ENCODE measurements around the gene ELMO1. TPM values are rescaled to one million over a fixed set of nuclear protein-coding genes. Genes with fewer than 3 reads are reported as not detected.

Gene ELMO1
- total and polyA plus RNA-seq, 2 of the 13 experiments (the other 11 are each of a cell fraction or from before 2014, with no cell fraction given): 0.11 to 0.17 TPM

GRCh38 chr7:37048674-37049073 lies 400.0 kb downstream of the ELMO1 start:
- Histone ChIP-seq H2AFZ (ENCODE audit: low read length) (no peak overlapping the region), H3K4me1 (ENCODE audit: insufficient read depth, low read length) (peaks cover 47% of the 10 kb centered on the region)
- POLR2A ChIA-PET: no interaction called here
- TF ChIP-seq FLYWCH1 (CRISPR knock-in tag; IDR thresholded peaks at IDR 0.05) (no peak), KAT7 (CRISPR knock-in tag; IDR thresholded peaks at IDR 0.05; ENCODE audit: borderline replicate concordance) (no peak), PAXIP1 (CRISPR knock-in tag; conservative IDR thresholded peaks at IDR 0.05) (0 out of 2 replicates have a peak, but pooled peaks have one; percentile 30), PRDM10 (CRISPR knock-in tag; IDR thresholded peaks at IDR 0.05; ENCODE audit: low read depth) (no peak), ZNF7 (CRISPR knock-in tag; IDR thresholded peaks at IDR 0.05) (no peak), NBN (conservative IDR thresholded peaks at IDR 0.05) (no peak), HNF4G (IDR thresholded peaks at IDR 0.05; ENCODE audit: borderline replicate concordance, low read depth, low read length) (no peak), HNF4G (CRISPR knock-in tag; IDR thresholded peaks at IDR 0.05; ENCODE audit: borderline replicate concordance, low read depth) (no peak), MBNL3 (CRISPR knock-in tag; conservative IDR thresholded peaks at IDR 0.05) (no peak), ZNF160 (CRISPR knock-in tag; IDR thresholded peaks at IDR 0.05) (no peak), ZBTB7B (CRISPR knock-in tag; IDR thresholded peaks at IDR 0.05) (no peak), ZNF20 (CRISPR knock-in tag; IDR thresholded peaks at IDR 0.05) (no peak), TBL1XR1 (IDR thresholded peaks at IDR 0.05; ENCODE audit: borderline replicate concordance, low read length, partially characterized antibody) (no peak), ZNF260 (CRISPR knock-in tag; IDR thresholded peaks at IDR 0.05; ENCODE audit: borderline replicate concordance, low read depth) (no peak), AFF4 (CRISPR knock-in tag; IDR thresholded peaks at IDR 0.05) (no peak)

More at GRCh38 chr7:37048674-37049073, 400.0 kb downstream of the ELMO1 start:
- Histone ChIP-seq H3K9me3 (ENCODE audit: low read length) (no peaks in the 10 kb centered on the region), H3K4me3 (replicated peaks in 1 of 3; ENCODE audit: insufficient read depth in 1 of 3, low read depth in 2 of 3, low read length in 3 of 3) (no peak overlapping the region), H4K20me1 (ENCODE audit: insufficient read depth, low read length) (no peaks in the 10 kb centered on the region), H3K79me2 (ENCODE audit: insufficient read depth, low read length) (no peaks in the 10 kb centered on the region), H3K27me3 (ENCODE audit: control insufficient read depth in 1 of 2, insufficient read depth in 2 of 2, low read length in 2 of 2) (no peaks in the 10 kb centered on the region; a peak in 1 of 5 replicates), H3K36me3 (replicated peaks in 1 of 2; ENCODE audit: control insufficient read depth in 1 of 2, insufficient read depth in 2 of 2, low read length in 2 of 2) (no peaks in the 10 kb centered on the region), H3K27ac (ENCODE audit: extremely low read length, insufficient read depth, low read length) (no peak overlapping the region), H3K4me2 (ENCODE audit: low read depth, low read length) (peak overlapping the region; percentile 10), H3K9ac (ENCODE audit: insufficient read depth, low read depth, low read length) (no peak overlapping the region)
- WGBS (ENCODE audit: low lambda C conversion rate): 42% methylated on average over 3 of the region's 3 CpGs
- ATAC-seq: no peak
- peak; percentile 38 for DNase-seq (ENCODE audit: low spot score)
- in situ Hi-C loops (cut with HindIII; ENCODE audit: extremely low pct_ligation_motif_present, low pct_unique_long_range_greater_than_20kb) (no loop called here), intact Hi-C loops (cut with micrococcal nuclease; ENCODE audit: unreplicated experiment) (no loop called here)
- CTCF ChIA-PET (ENCODE audit: low intra/inter-chr PET ratio, low total read pairs): no interaction called here
- no TSS peak for BruUV-seq (replicated peaks)
- FAIRE-seq: no peak

Measured in HepG2 (cell line).